GM23248 (cell line): ENCODE measurements around the gene CRYBB2.

Experiments
- EZH2 ChIP-seq: fragments of 200-600 bp; sonication (generic); IDR thresholded peaks from 2 replicates; pipeline ENCODE4 v1.6.1; 2018; ENCODE audit warnings: antibody characterized with exemption, mild to moderate bottlenecking; ENCODE audit not compliant: insufficient read depth, poor library complexity, severe bottlenecking
- EZH2phosphoT487 ChIP-seq: fragments of 200-600 bp; sonication (generic); IDR thresholded peaks from 2 replicates; pipeline ENCODE4 v1.6.1; 2018; ENCODE audit warnings: antibody characterized with exemption, moderate library complexity, mild to moderate bottlenecking, low read depth; ENCODE audit not compliant: insufficient read depth

- TF ChIP-seq EZH2 (no peak), EZH2phosphoT487 (no peak)
Measured at GRCh38 chr22:25201557-25202273, 17.7 kb upstream of the CRYBB2 start.
